GM13976 (cell line): ENCODE data around the gene PRDM7.

Experiments used
- DNase-seq: peaks from one replicate; pipeline ENCODE4 v3.0.0; 2012; ENCODE audit warnings: low spot score
- CTCF ChIP-seq: IDR thresholded peaks from 2 replicates; pipeline ENCODE4 v1.5.1; 2012; ENCODE audit warnings: borderline replicate concordance, mild to moderate bottlenecking; ENCODE audit not compliant: insufficient read depth; ENCODE audit errors: extremely low read depth, missing control alignments, control extremely low read depth
- in situ Hi-C: fragments of 300-500 bp; cut with MboI; formaldehyde crosslinking; loops from one replicate; pipeline ENCODE4 v1.12.0; 2022; ENCODE audit warnings: low sequenced_read_pairs, mixed read lengths, inconsistent platforms; ENCODE audit not compliant: unreplicated experiment

Gene PRDM7

DNA sequence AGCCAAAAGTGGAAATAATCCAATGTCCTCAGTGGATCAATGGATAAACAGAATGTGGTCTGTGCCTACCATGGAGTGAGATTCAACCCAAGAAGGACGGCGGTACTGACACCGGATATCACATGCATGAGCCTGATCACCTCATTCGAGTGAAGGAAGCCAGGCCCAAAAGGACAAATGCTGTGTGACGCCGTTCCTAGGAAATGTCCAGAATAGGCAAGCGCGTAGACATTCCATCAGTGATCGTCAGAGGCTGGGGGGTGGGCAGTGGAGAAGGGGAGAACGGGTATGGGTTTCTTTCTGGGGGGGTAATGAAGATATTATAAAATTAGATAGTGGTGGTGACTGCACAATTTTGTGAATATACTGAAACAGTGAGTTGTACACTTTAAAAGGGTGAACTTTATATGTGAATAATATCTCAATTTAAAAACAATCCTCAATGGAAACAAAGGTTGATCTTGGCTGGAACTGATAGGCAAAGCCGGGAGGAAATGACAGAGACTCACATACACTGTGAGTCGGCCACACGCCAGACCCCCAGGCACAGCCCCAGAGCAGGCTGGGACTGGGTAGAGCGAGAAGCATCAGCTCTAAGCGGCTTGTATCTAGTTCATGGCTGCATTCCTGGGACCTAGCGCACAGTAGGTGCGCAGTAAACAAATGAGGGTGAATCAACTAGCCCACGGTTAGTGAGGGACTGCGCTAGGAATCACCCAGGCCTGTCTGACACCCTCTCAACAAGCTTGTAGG is 61.4 kb downstream of the PRDM7 start:
- TF ChIP-seq CTCF: no peak
- DNase-seq: no peak
- in situ Hi-C loops: no loop called here

GRCh38 chr16:90012991-90013745 is 64.0 kb downstream of the PRDM7 start:
- TF ChIP-seq CTCF: no peak
- in situ Hi-C loops: no loop called here
- no peak for DNase-seq

GRCh38 chr16:90011908-90012501 is 65.1 kb downstream of the PRDM7 start:
- in situ Hi-C loops: no loop called here
- TF ChIP-seq CTCF: no peak

GRCh38 chr16:90011508-90011819 is 65.7 kb downstream of the PRDM7 start:
- TF ChIP-seq CTCF: no peak
- no peak for DNase-seq
- in situ Hi-C loops: no loop called here

More at GRCh38 chr16:90011908-90012501, 65.1 kb downstream of the PRDM7 start:
- no peak for DNase-seq

DNA sequence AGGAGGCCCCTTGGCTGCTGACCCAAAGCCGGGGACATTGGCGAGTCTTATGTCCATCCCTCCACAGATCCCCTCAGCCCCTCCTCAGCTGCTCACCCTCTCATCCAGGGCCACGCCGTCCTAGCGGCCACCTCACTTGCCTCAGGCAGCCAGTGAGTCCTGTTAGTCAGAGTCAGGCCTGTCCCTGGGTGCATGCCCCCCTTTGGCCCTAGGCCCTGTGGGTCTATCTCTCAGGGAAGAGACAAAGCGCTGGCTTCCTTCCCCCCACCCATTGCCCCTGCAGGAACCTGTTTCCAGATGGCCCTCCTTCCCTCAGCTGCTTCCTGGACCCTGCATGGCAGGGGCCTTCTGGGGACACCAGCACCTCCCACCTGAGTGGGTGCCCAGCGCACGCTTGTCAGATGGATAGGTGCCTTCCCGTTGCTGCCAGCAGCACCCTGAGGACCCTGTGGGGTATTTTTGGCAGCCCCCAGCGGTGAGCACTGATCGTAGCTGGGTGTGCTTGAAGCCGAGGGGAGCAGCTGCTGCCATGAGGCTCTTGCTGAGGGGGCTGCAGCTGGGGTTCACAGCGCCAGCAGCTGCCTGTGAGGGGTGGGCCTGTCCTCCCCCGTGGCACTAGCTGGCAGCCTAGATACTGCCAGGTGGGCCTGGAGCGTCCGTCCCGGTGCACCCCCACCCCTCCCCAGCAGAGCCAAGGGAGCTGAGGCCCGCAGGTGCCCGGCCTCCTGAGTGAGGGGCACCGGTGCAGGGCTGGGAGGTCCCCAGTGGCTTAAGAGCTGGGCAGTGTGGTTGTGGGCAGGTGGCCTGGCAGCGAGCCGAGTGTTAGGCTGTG is 66.2 kb downstream of the PRDM7 start:
- no peak for TF ChIP-seq CTCF
- DNase-seq: no peak
- in situ Hi-C loops: no loop called here
